ELF-1 (cell line): Measurements from ENCODE around the gene NMBR.
A peak's percentile ranks its signal among the peaks of the same experiment; 100 is the strongest.
"Not testable (repeated sequence)": the region's sequence is repeated elsewhere in the genome, so short reads cannot be mapped to it uniquely, and the experiment has no call there.

Experiments used
- DNase-seq: peaks from one replicate; pipeline ENCODE4 v3.0.0-alpha.2; 2016; ENCODE audit warnings: low read depth, low spot score

The NMBR gene

DNA sequence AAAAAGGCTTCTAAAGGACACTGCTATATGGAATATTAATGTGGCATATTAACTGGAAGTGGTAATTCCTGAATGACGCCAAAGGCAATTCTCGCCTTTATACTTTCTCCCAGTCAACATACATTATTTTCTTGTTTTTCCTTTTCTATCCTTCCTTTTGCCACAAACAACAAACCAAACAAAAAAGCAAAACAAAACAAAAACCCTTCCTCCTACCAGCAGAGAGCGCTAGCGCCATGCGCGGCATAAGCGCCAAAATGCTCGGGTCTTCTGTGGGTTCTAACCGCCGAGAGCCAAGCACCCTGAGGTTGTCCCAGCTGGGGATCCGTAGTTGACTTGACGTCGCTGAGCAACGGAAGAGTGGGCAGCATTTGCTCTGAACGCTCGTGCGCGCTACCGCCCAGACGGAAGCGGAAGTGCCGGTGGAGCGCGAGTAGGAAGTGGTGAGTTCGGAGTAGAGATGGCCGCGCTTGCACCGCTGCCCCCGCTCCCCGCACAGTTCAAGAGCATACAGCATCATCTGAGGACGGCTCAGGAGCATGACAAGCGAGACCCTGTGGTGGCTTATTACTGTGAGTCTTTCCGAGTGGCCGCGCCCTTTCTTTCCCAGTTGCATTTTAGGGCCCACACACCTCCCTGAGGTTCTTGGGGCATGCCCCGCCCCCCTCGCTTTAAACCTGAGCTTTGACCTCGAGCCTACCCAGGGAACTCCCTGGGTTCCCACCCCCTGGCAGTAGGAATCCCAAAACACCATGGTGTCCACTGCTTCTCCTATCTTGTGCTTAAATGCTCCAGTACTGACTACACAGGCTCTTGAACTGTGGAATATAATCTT, at the start of gene NMBR, which contains the start of gene VTA1:
Gene NMBR (minus strand): TSS at position 295 of the 835 bp plus-strand sequence. CDS start 58,464 bp downstream, outside the sequence.
Gene VTA1 (plus strand): TSS at position 436 of the 835 bp plus-strand sequence. CDS start 25 bp downstream, at position 461.
- DNase-seq, result peak; percentile 99

DNA sequence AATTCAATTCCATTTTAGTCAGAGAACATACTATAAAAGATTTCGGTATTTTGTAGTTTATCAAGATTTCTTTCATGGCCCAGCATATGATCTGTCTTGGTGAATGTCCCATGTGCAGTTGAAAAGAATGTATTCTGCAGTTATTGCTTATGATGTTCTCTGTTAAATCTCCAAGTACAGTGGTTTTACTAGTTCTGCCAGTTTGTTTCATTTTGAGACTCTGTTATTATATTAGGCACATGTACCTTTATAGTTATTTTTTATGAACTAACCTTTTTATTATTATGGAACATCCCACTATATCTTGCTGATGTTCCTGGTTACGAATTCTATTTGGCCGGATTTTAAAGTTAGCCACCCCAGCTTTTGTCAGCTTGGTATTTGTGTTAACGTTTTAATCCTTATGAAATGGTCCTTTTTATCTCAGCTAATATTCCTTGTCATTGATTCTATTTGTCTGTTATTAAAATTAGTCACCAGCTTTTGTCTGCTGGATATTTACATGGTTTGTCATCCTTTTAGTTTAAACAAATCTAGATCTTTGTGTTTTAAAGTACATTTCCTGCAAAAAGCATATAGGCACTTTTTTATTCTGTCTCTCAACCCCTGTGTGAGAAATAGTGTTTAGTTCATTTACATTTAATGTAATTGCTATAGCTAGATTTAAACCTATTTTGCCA, 49.1 kb upstream of the NMBR start:
- no peak for DNase-seq

DNA sequence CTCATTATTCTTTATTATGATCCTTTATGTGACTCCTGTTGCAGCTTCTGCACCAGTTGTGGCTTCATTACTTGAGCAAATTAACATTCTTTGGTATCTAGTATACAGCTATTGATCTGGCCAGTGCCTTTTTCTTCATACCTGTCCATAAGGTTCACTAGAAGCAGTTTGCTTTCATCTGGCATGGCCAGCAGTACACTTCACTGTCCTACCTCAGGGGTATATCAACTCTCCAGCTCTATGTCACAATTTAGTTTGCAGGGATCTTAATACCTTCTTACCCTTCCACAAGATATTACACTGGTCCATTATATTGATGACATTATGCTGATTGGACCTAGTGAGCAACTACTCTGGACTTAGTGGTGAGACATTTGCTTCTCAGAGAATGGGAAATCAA, 46.7 kb upstream of the NMBR start:
- DNase-seq, result no peak

GRCh38 chr6:142192343-142192742, 45.4 kb upstream of the NMBR start:
- no peak for DNase-seq

DNA sequence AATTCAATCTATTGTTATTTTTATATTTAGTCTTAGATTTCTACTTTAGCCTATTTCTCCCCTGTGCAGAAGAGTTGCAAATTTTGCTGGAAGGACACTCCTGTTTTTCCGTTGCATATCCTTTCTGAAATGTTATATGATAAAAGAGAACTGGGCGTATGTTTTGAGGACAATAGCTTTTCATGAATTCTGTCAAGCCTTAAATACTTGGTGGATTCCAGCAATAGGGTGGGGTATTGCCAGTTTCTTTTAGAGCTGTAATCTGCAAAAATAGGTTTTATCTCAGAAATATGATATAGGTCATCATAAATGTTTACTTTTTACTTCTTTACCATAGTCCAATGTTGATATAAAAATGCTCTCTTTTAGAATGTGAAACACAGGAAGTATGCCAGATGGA, 42.1 kb upstream of the NMBR start:
- DNase-seq, result no peak

DNA sequence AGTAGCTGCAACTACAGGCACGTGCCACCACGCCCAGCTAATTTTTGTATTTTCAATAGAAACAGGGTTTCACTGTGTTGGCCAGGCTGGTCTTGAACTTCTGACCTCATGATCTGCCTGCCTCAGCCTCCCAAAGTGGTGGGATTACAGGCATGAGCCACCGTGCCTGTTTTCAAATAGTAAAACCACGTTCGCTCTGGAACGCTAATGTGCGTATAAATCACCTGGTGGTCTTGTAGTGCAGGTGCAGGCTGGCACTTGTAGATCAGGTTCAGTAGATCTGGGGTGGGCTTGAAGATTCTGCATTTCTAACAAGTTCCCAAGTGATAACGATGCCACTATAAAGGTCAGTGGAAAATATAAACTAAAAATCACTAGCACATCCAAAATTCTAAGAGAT, 41.4 kb upstream of the NMBR start:
- peak; percentile 2 for DNase-seq

DNA sequence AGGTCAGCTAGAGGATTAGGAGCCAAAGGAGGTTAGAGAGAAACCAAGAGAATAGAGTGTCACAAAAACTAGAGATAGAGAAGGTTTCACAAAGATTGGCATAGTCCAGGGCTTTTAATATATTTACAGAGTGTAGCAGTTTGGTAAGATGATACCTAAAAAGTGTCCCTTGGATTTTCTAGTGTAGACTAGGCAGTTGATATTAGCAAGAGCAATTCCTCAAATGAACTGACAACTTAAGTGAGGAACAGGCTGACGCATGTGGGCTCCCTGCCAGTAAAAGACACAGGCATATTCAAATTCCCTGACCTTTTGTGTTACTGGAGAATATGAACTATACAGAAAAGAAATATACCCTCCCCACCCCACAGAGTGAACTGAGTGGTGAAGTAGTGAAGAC, 40.3 kb upstream of the NMBR start:
- no peak for DNase-seq

GRCh38 chr6:142185641-142186040, 38.7 kb upstream of the NMBR start:
- no peak for DNase-seq

DNA sequence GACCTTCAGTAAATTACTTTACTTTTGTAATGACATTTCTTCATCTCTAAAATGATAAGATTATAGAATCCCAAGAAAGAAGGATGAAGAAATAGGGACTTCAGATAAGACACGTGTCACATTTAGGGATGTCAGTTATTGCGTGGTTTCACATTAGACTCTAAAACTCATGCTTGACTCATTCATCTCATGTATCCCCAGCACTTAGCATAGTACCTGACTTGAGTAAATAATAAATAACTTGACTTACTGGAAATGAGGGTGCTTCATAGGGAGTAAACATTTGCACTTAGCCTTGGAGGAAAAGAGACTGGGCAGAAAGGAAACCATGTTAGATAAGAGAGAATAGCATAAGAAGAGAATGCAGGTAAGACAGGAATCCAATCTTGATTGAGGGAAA, 37.4 kb upstream of the NMBR start:
- DNase-seq, result no peak

GRCh38 chr6:142183351-142183750, 36.4 kb upstream of the NMBR start:
- no peak for DNase-seq

GRCh38 chr6:142182004-142182403, 35.1 kb upstream of the NMBR start:
- no peak for DNase-seq

DNA sequence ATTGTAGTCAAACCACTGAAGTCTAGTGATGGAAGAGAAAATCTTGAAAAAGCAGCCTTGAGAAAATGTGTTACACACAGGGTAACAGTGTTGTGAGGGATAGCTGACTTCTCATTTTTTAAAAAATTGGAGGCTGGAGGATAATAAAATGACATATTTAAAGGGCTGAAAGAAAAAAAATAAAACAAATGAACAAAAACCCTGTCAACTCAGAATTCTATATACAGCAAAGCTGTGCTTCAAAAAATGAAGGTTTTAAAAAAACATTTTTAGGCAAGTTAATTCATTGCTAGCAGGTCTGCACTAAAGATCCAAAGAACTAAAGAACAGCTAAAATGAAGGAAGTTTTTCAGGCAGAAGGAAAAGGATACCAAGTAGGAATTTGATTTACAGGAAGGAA, 31.2 kb upstream of the NMBR start:
- DNase-seq, result no peak

DNA sequence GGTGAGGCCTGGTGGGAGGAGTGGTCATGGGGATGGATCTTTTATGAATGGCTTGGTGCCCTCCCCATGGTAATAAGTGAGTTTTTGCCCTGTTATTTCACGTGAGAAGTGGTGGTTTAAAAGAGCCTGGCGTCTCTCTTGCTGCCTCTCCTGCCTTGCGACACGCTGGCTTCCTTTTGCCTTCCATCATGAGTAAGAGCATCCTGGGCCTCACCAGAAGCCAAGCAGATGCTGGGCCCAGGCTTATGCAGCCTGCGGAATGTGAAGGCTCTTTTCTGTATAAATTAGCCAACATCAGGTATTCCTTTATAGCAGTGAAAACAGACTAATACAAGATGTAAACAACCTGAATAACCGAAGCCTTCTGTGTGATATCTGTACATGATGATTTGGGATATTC, 27.8 kb upstream of the NMBR start:
- DNase-seq, result no peak

DNA sequence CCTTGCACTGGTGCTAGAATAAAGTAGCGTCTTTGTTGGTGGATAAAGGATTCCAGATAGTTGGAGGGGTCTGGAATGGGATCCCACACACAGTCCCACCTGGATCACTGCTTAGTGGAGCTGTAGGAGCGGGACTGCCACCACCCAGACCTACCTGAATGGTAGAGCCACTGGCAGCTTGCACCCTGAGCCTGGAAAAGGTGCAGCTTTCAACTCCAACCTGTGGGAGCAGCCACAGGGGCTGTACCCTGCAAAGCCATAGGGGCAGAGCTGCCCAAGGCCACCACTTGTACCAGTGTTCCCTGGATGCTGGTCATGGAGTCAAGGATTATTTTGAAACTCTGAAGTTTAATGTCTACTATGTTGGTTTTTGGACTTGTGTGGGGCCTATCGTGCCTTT, 27.1 kb upstream of the NMBR start:
- no peak for DNase-seq

DNA sequence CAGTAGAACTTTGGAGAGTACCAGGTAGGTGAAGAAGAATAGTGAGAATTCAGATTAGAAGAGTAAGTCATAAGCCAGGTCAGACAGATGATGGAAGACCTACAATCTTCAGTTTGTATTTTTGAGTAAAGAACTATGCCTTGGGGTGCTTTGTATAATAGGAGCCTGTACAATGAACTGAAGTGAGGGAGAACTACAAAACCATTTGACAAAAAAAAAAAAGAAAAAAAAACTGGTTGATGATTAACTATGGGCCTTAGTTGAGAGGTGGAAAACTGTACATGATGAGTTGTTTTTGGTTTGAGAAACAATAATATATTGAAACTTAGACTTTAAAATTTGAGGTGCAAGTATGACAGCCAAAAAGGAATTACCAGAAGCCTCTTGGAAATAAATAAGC, 25.8 kb upstream of the NMBR start:
- DNase-seq, result no peak

- no peak for DNase-seq
These were observed 24.4 kb upstream of the NMBR start for GRCh38 chr6:142171351-142171750.

DNA sequence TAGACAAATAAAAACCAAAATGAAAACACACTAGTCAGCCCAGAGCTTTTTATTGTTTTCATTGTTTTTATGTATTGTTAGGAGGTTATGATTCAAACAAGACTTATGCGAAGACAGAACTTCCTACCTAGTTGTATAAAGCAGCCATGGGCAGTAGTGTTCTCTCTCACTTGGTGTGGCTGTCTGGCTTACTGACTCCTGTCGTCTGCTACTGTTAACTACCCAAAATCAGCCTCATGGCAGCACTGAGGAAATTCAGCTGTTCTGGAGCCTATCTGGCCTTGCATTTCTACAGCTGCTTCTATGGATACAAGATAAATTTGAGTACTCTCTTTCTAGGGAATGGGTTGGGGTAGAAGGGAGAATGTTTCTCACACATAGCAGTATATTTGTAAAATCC, 20.6 kb upstream of the NMBR start:
- DNase-seq, result no peak

GRCh38 chr6:142167071-142167470, 20.1 kb upstream of the NMBR start:
- no peak for DNase-seq

DNA sequence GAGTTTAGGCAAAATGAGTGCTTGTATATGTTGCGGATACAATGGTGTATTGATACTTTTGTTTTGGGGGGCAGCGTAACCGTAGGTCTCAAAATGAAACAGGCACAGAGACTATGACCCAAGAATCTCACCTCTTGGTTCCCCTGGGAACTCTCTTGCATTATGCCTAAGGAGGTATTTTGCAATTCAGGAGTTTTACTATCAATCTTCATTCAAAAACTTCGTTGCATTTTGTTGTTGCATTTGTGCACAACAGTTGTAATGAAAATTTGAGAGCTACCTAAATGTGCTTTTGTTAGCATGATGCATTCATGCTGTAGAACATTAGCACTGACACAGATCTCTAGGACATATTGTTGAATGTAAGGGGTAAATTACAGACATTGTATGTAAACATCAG, 18.3 kb upstream of the NMBR start:
- no peak for DNase-seq

- no peak for DNase-seq
These were observed 15.9 kb upstream of the NMBR start for GRCh38 chr6:142162780-142163179.

DNA sequence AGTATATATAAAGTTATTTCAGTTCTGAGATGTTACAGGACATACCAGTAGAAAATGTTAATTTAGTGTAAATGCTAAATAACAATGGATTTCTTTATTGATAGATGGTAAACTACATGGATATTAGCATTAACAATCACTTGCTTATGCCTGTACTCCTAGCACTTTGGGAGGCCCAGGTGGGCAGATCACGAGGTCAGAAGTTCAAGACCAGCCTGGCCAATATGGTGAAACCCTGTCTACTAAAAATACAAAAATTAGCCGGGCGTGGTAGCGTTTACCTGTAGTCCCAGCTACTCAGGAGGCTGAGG, 9.8 kb upstream of the NMBR start:
- not testable (repeated sequence) for DNase-seq

GRCh38 chr6:142155895-142156757, 9.2 kb upstream of the NMBR start:
- peak; percentile 46 for DNase-seq
